WI38 (cell line): ENCODE results near the gene P2RY13.

Experiments
- H3K4me3 ChIP-seq: 2 replicates; pipeline ENCODE4 v1.5.1; 2011; ENCODE audit warnings: low read depth, mild to moderate bottlenecking, control low read depth, low read length
- CTCF ChIP-seq: IDR thresholded peaks from 2 replicates; pipeline ENCODE4 v1.5.1; 2012; ENCODE audit warnings: low read depth, mild to moderate bottlenecking, control low read depth, low read length

The P2RY13 gene

GRCh38 chr3:151283387-151283786 is 46.0 kb downstream of the P2RY13 start:
- H3K4me3 ChIP-seq: no peak overlapping the region
- no peak for TF ChIP-seq CTCF

DNA sequence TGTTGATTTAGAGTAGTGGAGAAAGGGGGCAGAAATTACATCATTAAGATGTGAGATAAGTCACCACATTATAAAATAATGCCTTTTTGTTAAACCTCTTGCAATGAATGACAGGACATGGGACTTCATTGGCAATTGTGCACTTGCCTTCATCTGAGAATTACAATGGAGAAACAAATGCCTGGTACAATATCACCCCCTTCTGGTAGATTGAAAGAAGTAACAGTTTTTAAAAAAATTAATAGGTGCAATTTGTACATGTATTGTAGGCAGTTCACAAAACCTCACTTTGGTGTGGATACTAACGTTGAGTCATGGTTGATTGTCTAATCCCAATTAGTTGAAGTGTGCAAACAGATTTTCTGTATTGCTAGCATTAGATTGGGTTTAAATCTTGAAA is 46.4 kb downstream of the P2RY13 start:
- no peak; the same call in 1 of the 2 replicates for TF ChIP-seq CTCF

GRCh38 chr3:151281671-151282324 is 47.6 kb downstream of the P2RY13 start:
- H3K4me3 ChIP-seq: no peak overlapping the region

More for the DNA sequence above, 46.4 kb downstream of the P2RY13 start:
- H3K4me3 ChIP-seq: no peak overlapping the region

DNA sequence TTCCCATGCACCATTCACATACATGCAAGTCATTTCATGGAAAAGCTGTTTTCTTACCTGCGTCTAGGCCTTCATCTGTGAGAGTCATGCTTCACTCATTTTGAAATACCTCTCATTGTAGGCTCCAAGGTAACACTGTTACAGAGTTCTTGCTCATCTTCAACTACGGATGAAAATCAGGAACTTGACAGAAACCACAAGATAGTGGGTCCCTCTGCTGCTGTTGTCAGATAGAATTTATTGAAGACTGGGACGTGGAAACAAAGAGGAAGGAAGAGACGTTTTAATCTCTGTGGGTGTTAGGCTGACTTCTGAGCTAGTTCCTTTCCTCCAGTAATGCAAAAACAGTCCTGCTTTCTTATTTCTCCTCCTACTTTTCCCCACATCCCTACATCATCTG is 51.1 kb downstream of the P2RY13 start, which contains the start of gene P2RY14:
TSS of gene P2RY14 (minus strand) at position 313 of the 400 bp plus-strand sequence. CDS start 64,226 bp downstream, outside the sequence.
- H3K4me3 ChIP-seq: no peak within 1 kb of the TSS
- TF ChIP-seq CTCF: no peak

More at GRCh38 chr3:151281671-151282324, 47.6 kb downstream of the P2RY13 start:
- TF ChIP-seq CTCF: no peak

- TF ChIP-seq CTCF: no peak
- no peak overlapping the region for H3K4me3 ChIP-seq
Measured at GRCh38 chr3:151276687-151277042, 52.7 kb downstream of the P2RY13 start.
